ENCODE data around the gene ZG16B.

Gene ZG16B

GRCh38 chr16:2786061-2786825 is 43.9 kb upstream of the ZG16B start:
- DNase-seq (ENCODE audit: low read depth in 2 of 2): no peak
- H3K4me3 ChIP-seq (replicated peaks in 1 of 2; ENCODE audit: low read depth in 2 of 2, low read length in 2 of 2): no peak overlapping the region
- TF ChIP-seq, protein P1, sequence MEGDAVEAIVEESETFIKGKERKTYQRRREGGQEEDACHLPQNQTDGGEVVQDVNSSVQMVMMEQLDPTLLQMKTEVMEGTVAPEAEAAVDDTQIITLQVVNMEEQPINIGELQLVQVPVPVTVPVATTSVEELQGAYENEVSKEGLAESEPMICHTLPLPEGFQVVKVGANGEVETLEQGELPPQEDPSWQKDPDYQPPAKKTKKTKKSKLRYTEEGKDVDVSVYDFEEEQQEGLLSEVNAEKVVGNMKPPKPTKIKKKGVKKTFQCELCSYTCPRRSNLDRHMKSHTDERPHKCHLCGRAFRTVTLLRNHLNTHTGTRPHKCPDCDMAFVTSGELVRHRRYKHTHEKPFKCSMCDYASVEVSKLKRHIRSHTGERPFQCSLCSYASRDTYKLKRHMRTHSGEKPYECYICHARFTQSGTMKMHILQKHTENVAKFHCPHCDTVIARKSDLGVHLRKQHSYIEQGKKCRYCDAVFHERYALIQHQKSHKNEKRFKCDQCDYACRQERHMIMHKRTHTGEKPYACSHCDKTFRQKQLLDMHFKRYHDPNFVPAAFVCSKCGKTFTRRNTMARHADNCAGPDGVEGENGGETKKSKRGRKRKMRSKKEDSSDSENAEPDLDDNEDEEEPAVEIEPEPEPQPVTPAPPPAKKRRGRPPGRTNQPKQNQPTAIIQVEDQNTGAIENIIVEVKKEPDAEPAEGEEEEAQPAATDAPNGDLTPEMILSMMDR (IDR thresholded peaks at IDR 0.05; ENCODE audit: low read depth, low read length): no peak

DNA sequence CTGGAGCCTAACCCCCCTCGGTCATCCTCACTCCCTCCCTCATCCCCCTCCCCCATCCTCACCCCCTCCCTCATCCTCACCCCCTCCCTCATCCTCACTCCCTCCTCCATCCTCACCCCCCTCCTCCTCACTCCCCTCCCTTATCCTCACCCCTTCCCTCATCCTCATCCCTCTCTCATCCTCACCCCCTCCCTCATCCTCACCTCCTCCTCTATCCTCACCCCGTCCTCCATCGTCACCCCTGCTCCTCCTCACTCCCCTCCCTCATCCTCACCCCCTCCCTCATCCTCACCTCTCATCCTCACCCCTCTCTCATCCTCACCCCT is 43.3 kb upstream of the ZG16B start:
- no peak for DNase-seq (ENCODE audit: low read depth in 2 of 2)
- TF ChIP-seq, protein P1 (IDR thresholded peaks at IDR 0.05; ENCODE audit: low read depth, low read length): no peak

DNA sequence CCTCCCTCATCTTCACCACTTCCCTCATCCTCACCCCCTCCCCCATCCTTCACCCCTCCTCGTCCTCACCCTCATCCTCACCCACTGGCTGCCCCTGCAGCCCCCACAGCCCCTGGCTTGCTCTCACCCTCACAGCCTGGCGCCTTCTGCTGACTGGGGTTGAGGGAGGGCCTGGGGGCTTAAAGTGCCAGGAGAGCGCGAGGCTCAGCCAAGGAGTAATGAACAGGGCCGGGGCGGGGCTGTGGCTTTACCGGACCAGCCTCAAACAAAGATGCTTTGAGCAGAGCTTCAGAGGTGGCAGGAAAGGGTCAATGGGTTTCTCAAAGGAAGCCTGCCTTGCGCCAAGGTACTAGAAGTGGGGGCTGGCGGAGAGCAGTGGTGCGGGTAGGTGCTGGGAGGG is 42.7 kb upstream of the ZG16B start, which contains the start of gene PRSS33:
Gene PRSS33, minus strand, starts transcription at position 155 of the 400 bp plus-strand sequence. CDS start 1,013 bp downstream, outside the sequence.
- no peak within 1 kb of the TSS for H3K4me3 ChIP-seq (replicated peaks in 1 of 2; ENCODE audit: low read depth in 2 of 2, low read length in 2 of 2)
- no peak for DNase-seq (ENCODE audit: low read depth in 2 of 2)
- TF ChIP-seq, protein P1 (IDR thresholded peaks at IDR 0.05; ENCODE audit: low read depth, low read length): no peak

More for the DNA sequence above, 43.3 kb upstream of the ZG16B start:
- H3K4me3 ChIP-seq (replicated peaks in 1 of 2; ENCODE audit: low read depth in 2 of 2, low read length in 2 of 2): no peak overlapping the region

- TF ChIP-seq, protein P1 (IDR thresholded peaks at IDR 0.05; ENCODE audit: low read depth, low read length): no peak
- no peak for DNase-seq (ENCODE audit: low read depth in 2 of 2)
- no peak overlapping the region for H3K4me3 ChIP-seq (replicated peaks in 1 of 2; ENCODE audit: low read depth in 2 of 2, low read length in 2 of 2)
Observed at GRCh38 chr16:2787961-2788360, 42.1 kb upstream of the ZG16B start.

- TF ChIP-seq, protein P1 (IDR thresholded peaks at IDR 0.05; ENCODE audit: low read depth, low read length): no peak
- no peak for DNase-seq (ENCODE audit: low read depth in 2 of 2)
- H3K4me3 ChIP-seq (replicated peaks in 1 of 2; ENCODE audit: low read depth in 2 of 2, low read length in 2 of 2): no peak overlapping the region
Observed at GRCh38 chr16:2790631-2791030, 39.5 kb upstream of the ZG16B start.

DNA sequence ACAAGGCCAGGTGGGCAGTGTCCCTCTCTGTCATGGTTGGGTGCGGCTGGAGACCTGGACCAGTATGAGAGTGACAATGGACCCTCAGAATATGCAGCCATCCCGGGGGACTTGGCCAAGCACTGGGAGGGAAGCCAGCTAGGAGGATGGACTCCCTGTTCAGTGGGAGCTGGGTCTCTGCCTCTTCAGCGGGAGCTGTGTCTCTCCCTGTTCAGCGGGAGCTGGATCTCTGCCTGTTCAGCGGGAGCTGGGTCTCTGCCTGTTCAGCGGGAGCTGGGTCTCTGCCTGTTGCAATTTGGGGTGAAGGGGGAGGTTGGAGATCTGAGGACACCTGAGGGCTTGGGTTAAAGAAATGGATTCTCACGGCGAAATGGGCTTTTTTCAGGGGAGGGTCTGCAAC is 38.9 kb upstream of the ZG16B start:
- no peak for DNase-seq (ENCODE audit: low read depth in 2 of 2)
- no peak overlapping the region for H3K4me3 ChIP-seq (replicated peaks in 1 of 2; ENCODE audit: low read depth in 2 of 2, low read length in 2 of 2)
- TF ChIP-seq, protein P1 (IDR thresholded peaks at IDR 0.05; ENCODE audit: low read depth, low read length): no peak

GRCh38 chr16:2792940-2793339 is 37.2 kb upstream of the ZG16B start:
- TF ChIP-seq, protein P1 (IDR thresholded peaks at IDR 0.05; ENCODE audit: low read depth, low read length): no peak
- H3K4me3 ChIP-seq (replicated peaks in 1 of 2; ENCODE audit: low read depth in 2 of 2, low read length in 2 of 2): no peak overlapping the region
- DNase-seq (ENCODE audit: low read depth in 2 of 2): no peak

All from cardiac fibroblast (primary cell).